ENCODE data around the gene FIZ1.
A peak's percentile ranks its signal among the peaks of the same experiment; 100 is the strongest.
"Not testable (repeated sequence)": the region's sequence is repeated elsewhere in the genome, so short reads cannot be mapped to it uniquely, and the experiment has no call there.

The FIZ1 gene

DNA sequence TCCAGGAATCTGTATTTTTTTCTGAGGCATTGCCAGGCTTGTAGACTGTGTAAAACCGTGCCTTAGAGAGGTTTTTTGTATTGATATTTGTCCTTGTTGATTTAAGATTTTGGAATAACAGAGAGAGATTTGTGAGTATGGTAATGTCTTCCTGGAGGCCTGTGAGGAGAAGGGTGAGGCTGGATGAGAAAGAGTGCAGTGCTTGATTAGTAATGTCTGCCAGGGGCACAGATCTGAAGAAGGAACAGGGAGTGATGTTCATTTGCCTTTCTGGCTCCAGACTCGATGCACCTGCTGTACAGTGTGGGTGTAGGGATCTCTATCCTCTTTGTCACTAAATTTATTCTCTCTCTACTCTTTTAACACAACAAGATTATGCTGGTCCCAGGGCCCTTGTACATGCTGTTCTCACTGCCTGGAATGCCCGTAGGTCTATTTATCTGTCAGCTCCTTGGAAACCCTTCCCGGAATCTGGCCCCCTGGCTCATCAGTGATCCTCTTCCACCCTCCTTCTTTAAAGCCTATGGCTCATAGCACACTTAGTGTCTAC lies 4.2 kb downstream of the FIZ1 start:
- ATAC-seq (no peak), DNase-seq (no peak)

DNA sequence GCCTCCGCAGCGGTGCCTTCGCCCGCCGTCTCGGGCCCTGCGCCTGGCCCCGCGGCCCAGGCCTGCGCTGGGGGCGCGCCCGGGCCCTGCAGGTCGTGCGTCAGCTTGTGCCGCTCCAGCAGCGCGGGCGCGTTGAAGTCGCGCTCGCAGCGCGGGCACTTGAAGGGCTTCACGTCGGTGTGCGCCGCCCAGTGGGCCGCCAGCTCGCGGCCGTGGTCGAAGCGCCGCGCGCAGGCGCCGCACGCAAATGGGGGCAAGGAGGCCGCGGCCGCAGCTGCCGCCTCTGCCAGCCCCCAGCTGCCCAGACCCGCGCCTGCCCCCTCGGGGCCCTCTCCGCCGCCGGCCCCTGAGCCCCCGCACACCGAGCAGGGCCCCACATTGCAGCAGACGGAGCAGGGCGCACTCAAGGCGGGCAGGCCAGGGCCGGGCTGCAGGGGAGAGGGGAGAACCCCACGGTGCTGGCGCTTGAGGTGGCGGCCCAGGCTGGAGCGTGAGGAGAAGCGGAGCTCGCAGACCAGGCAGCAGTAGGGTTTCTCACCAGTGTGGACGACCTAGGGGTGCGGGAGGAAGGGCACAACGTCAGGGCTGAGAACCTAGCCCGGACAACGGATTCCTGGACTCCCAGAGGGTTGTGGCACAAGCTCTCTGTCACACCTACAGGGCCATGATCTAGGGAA lies 6.1 kb downstream of the FIZ1 start:
- DNase-seq, result no peak
- ATAC-seq, result no peak

DNA sequence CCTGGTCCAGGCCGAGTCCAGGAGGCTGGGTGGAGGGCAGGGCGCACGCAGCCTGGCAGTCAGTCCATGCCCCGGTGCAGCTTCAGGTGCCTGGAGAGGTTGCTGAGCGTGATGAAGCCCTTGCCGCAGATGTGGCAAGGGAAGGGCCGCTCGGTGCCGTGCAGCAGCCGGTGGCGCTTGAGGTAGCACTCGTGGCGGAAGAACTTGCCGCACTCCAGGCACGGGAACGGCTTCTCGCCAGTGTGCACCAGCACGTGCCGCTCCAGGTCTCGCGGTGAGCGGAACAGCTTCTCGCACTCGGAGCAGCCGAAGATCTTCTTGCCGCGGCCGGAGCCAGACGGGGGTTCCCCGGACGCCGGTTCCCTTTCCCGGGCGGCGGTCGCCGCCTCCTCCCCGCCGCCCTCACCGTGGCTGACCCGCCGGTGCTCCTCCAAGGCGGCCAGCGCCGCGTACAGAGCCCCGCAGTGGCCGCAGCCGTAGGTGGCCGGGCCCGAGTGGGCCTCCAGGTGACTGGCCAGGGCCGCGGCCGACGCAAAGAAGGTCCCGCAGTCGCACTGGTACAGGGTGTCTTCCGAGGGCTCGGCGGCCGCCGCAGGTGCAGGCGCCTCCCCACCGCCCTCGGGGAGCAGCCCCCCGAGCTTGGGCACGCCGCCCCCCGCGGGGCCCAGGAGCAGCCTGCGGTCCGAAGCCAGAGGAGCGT lies 6.8 kb downstream of the FIZ1 start:
- DNase-seq, result no peak
- no peak for ATAC-seq

DNA sequence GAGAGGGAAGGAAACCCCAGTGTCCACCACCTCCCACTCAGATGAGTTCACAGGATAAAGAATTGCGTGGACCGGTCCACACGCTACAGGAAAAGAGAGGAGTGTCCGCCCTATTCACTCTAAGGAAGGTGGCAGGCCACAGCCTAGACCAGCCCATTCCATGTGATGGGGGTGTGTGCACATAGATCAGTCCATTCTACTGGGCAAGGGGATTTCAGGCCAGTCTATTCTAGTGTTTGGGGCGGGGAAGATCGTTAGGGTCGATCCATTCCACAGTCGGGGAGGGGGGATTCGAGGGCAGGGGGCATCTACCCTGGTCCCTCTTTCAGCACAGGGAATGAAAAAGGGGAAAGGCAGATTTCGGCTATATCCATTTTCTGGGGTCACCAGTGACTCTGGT lies 7.8 kb downstream of the FIZ1 start:
- ATAC-seq, result no peak
- DNase-seq, result no peak

GRCh38 chr19:55590617-55591016 lies 8.7 kb downstream of the FIZ1 start:
- ATAC-seq, result no peak
- no peak for DNase-seq

- no peak for DNase-seq
Measured at GRCh38 chr19:55590109-55590508, 9.2 kb downstream of the FIZ1 start.

GRCh38 chr19:55588738-55589137 lies 10.6 kb downstream of the FIZ1 start:
- ATAC-seq (no peak), DNase-seq (no peak)

More at GRCh38 chr19:55590109-55590508, 9.2 kb downstream of the FIZ1 start:
- no peak for ATAC-seq

DNA sequence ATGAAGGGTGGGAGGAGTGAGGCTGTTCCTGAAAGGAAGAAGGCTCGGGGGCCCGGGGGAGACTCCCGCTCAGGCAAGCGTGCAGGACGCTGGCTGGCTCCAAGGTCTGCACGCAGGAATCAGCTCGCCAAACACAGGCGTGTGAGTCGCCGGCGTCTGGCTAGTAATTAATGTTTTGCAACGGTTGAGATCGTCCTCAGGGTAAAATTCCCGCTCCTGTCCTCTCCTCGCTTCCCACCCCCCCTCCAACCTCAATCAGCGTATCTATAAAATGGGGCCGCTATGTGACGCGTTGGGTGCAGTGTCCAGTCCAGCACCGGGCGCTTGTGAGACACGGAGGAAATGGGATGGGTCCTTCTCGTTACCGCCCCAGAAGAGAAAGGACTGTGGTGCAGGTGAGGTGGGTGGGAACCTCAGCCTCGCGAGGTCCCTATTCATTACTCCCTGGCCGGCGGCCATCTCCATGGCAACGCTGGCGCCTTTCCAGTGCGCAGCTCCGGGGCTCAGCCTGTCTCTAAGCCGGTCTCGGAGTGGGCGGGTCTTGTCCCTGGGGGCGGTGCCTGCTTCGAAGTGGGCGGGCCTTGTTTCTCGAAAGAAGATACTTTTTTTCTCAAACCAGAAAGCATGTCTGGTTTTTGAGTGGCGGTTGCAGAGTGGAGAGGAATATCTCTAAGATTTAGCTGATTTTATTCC lies 12.2 kb downstream of the FIZ1 start:
- peak; percentile 95 for DNase-seq
- ATAC-seq, result peak; percentile 96

GRCh38 chr19:55585658-55586339 lies 13.5 kb downstream of the FIZ1 start:
- DNase-seq, result peak; percentile 74

DNA sequence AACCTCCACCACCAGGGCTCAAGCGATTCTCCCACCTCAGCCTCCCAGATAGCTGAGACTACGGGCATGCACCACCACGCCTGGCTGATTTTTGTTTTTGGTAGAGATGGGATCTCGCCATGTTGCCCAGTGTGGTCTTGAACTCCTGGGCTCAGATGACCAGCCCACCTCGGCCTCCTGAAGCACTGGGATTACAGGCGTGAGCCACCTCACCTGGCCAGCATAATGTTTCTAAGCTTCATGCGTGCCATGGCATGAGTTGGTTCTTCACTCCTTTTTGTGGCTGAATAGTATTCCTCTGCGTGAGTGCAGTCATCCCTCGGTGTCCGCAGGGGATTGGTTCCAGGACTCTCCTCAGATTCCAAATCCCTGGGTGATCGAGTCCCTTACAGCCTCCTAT lies 14.4 kb downstream of the FIZ1 start:
- no peak for ATAC-seq
- DNase-seq, result no peak

More at GRCh38 chr19:55585658-55586339, 13.5 kb downstream of the FIZ1 start:
- ATAC-seq, result peak; percentile 10

DNA sequence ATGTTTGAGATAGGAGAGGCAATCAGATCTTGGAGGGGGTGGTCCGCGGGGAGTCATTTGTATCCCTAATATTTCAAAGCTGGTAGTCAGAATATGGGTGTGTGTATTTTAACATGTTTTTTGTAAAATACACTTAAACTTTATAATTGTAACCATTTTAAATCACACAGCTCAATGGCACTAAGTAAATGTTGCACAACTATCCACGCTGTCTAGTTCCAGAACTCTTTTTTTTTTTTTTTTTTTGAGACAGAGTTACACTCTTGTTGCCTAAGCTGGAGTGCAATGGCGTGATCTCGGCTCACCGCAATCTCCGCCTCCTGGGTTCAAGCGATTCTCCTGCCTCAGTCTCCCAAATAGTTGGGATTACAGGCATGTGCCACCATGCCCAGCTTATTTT lies 15.4 kb downstream of the FIZ1 start:
- not testable (repeated sequence) for DNase-seq, ATAC-seq

- not testable (repeated sequence) for ATAC-seq, DNase-seq
Measured at GRCh38 chr19:55582284-55582683, 17.0 kb downstream of the FIZ1 start.

- DNase-seq, result no peak
- ATAC-seq, result no peak
Measured at GRCh38 chr19:55581823-55582223, 17.5 kb downstream of the FIZ1 start.

DNA sequence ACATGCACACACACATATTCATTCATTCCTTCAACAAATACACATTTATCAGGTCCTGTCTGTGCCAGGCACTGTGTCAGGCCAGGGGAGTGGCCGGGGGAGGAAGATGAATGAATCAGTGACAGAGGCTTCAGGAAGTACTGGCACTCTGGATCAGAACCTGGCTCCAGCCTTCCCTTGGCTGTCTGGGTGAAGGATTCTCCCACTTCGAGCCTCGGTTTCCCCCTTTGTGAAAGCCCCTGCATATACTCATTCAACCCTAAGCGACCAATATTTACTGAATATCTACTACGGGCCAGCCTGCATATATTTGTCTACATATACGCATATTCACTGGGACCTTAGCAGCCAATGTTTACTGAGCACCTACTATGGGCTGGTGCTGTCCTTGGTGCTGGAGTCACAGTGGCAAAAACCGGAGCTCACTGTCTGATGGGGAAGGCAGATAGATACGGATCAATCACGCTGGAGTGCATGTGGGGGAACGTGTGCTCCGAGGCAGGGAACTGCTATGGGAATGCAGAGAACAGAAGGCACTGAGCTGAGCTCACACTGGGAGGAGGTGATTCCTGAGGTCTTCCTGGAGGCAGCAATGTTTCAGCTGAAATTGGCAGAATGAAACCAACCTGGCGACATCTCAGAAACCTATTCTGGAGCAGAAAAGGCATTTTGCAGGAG lies 18.0 kb downstream of the FIZ1 start:
- DNase-seq (no peak), ATAC-seq (peak; percentile 13)

DNA sequence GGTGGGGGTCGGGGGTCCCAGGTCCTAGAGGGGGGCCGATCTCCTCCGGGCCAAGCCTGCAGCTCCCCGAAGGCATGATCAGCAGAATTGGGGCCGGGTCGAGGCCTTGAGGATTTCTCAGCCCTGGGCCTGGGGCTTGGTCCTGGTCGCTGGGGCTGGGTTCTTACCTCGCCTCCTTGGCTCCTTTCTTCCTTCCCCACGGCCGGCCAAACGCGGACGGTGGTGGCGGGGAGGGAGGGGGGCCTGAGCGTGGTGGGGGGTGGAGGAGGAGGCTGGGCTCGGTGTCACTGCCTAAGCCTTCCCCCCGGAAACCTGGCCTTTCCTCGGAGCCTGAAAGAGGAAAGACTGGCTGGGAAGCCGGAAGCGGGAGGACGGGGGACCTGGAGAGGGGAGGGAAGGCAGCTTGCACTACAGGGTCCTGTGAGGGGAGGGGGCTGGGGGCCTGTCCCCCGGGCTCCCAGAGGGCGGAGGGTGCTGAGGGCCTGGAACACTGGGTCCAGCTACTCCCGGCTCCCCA lies 18.6 kb downstream of the FIZ1 start, which contains the start of gene ZNF579:
ZNF579 (minus strand) TSS at position 221 of the 517 bp plus-strand sequence. CDS start 1,209 bp downstream, outside the sequence.
- peak; percentile 90 for DNase-seq
- peak; percentile 72 for ATAC-seq

GRCh38 chr19:55579766-55580621 lies 19.3 kb downstream of the FIZ1 start:
- DNase-seq, result no peak
- no peak for ATAC-seq

- DNase-seq, result no peak
- no peak for ATAC-seq
Measured at GRCh38 chr19:55578761-55579747, 20.3 kb downstream of the FIZ1 start.

GRCh38 chr19:55578031-55578760 lies 21.1 kb downstream of the FIZ1 start:
- ATAC-seq, result no peak
- DNase-seq, result no peak

All from stimulated activated naive CD8-positive, alpha-beta T cell treated with anti-CD3 and anti-CD28 coated beads, Interleukin-15, Interleukin-2, amounts not matched to agents 100 U/mL and 50 U/mL, for 24 hours (primary cell).